Measurements from ENCODE around the gene PDZD8. TPM values are rescaled to one million over a fixed set of nuclear protein-coding genes. Genes with fewer than 3 reads are reported as not detected.

PDZD8 gene
- total RNA-seq, 1 donor from 2014 or later = 27.0 TPM

DNA sequence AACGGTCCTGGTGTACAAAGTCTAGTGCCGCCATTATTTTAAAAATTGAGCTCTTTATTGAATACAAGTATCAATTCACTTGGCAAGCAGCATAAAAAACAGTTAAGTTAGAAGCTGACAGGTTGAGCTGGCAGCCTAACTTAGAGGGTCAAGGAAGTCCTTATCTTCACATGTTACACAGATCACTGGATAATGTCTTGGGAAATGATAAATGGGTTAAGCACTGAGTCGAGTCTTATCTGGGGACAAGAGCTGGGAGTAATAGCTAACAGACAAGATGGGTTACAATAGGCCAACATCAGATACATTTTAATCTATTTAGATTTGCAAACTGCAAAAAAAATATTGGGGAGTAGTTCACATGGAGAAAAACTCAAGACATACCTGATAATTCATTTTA lies 100.1 kb downstream of the PDZD8 start:
- intact Hi-C loops (cut with DNase I) = no loop called here
- no peak for DNase-seq (ENCODE audit: extremely low spot score in 2 of 2)

GRCh38 chr10:117274509-117274908 lies 100.7 kb downstream of the PDZD8 start:
- H3K36me3 ChIP-seq = no peaks in the 10 kb centered on the region
- H3K4me1 ChIP-seq = no peaks in the 10 kb centered on the region
- no peaks in the 10 kb centered on the region for H3K27me3 ChIP-seq
- H3K4me3 ChIP-seq = no peak overlapping the region
- intact Hi-C loops (cut with DNase I) = no loop called here
- H3K9me3 ChIP-seq = no peaks in the 10 kb centered on the region
- no peak for DNase-seq (ENCODE audit: extremely low spot score in 2 of 2)
- H3K27ac ChIP-seq = no peak overlapping the region
- no peak for TF ChIP-seq POLR2A (IDR thresholded peaks at IDR 0.05)
- TF ChIP-seq POLR2AphosphoS5 (IDR thresholded peaks at IDR 0.05; ENCODE audit: insufficient read depth in 1 of 2, low read depth in 1 of 2) = no peak
- TF ChIP-seq CTCF (IDR thresholded peaks at IDR 0.05) = no peak

More for the DNA sequence above, 100.1 kb downstream of the PDZD8 start:
- Histone ChIP-seq H3K27ac (no peak overlapping the region), H3K27me3 (no peaks in the 10 kb centered on the region), H3K36me3 (no peaks in the 10 kb centered on the region), H3K4me1 (no peaks in the 10 kb centered on the region), H3K4me3 (no peak overlapping the region), H3K9me3 (no peaks in the 10 kb centered on the region)
- TF ChIP-seq POLR2A (IDR thresholded peaks at IDR 0.05) (no peak), CTCF (IDR thresholded peaks at IDR 0.05) (no peak), POLR2AphosphoS5 (IDR thresholded peaks at IDR 0.05; ENCODE audit: insufficient read depth in 1 of 2, low read depth in 1 of 2) (no peak)

- no peak for TF ChIP-seq POLR2A (IDR thresholded peaks at IDR 0.05)
- TF ChIP-seq POLR2AphosphoS5 (IDR thresholded peaks at IDR 0.05; ENCODE audit: insufficient read depth in 1 of 2, low read depth in 1 of 2) = no peak
- no peak for TF ChIP-seq CTCF (IDR thresholded peaks at IDR 0.05)
- no peaks in the 10 kb centered on the region for H3K9me3 ChIP-seq
- H3K4me1 ChIP-seq = no peaks in the 10 kb centered on the region
- no peak overlapping the region for H3K27ac ChIP-seq
- no peaks in the 10 kb centered on the region for H3K36me3 ChIP-seq
- no peaks in the 10 kb centered on the region for H3K27me3 ChIP-seq
- intact Hi-C loops (cut with DNase I) = no loop called here
- no peak for DNase-seq (ENCODE audit: extremely low spot score in 2 of 2)
- no peak overlapping the region for H3K4me3 ChIP-seq
Observed at GRCh38 chr10:117273980-117274379, 101.3 kb downstream of the PDZD8 start.

- Histone ChIP-seq H3K27ac (no peak overlapping the region), H3K9me3 (no peaks in the 10 kb centered on the region), H3K4me3 (no peak overlapping the region), H3K27me3 (no peaks in the 10 kb centered on the region), H3K4me1 (no peaks in the 10 kb centered on the region), H3K36me3 (no peaks in the 10 kb centered on the region)
- intact Hi-C loops (cut with DNase I) = no loop called here
- no peak for TF ChIP-seq CTCF (IDR thresholded peaks at IDR 0.05)
- TF ChIP-seq POLR2A (IDR thresholded peaks at IDR 0.05) = no peak
- no peak for TF ChIP-seq POLR2AphosphoS5 (IDR thresholded peaks at IDR 0.05; ENCODE audit: insufficient read depth in 1 of 2, low read depth in 1 of 2)
- DNase-seq (ENCODE audit: extremely low spot score in 2 of 2) = peak in 1 of 2 donors; percentile 70
Observed at GRCh38 chr10:117272195-117273076, 102.8 kb downstream of the PDZD8 start.

DNA sequence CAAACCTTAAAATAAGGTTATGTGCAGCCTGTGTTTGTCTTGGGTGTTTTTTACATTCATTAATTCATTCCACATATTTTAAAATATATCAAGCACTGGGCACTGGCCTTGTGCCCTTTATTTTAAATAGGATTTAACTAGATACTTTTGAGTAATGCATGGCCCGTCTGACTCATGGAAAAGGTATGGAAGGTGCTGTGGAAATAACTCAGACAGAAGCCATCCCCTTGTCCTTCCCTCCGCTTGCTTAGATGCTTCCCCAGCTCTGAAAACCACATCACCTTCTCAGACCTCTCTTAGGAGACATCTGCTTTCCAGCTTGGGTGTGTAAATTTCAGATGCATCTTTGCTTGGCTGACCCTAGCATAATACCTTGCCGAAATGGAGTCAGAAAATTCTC lies 103.8 kb downstream of the PDZD8 start:
- Histone ChIP-seq H3K36me3 (no peaks in the 10 kb centered on the region), H3K9me3 (no peaks in the 10 kb centered on the region), H3K27ac (no peak overlapping the region), H3K27me3 (no peaks in the 10 kb centered on the region), H3K4me1 (no peaks in the 10 kb centered on the region), H3K4me3 (no peak overlapping the region)
- intact Hi-C loops (cut with DNase I) = no loop called here
- no peak for DNase-seq (ENCODE audit: extremely low spot score in 2 of 2)
- TF ChIP-seq POLR2AphosphoS5 (IDR thresholded peaks at IDR 0.05; ENCODE audit: insufficient read depth in 1 of 2, low read depth in 1 of 2) (no peak), POLR2A (IDR thresholded peaks at IDR 0.05) (no peak), CTCF (IDR thresholded peaks at IDR 0.05) (no peak)
